Measurements from ENCODE around the gene TXNDC2.

The TXNDC2 gene

DNA sequence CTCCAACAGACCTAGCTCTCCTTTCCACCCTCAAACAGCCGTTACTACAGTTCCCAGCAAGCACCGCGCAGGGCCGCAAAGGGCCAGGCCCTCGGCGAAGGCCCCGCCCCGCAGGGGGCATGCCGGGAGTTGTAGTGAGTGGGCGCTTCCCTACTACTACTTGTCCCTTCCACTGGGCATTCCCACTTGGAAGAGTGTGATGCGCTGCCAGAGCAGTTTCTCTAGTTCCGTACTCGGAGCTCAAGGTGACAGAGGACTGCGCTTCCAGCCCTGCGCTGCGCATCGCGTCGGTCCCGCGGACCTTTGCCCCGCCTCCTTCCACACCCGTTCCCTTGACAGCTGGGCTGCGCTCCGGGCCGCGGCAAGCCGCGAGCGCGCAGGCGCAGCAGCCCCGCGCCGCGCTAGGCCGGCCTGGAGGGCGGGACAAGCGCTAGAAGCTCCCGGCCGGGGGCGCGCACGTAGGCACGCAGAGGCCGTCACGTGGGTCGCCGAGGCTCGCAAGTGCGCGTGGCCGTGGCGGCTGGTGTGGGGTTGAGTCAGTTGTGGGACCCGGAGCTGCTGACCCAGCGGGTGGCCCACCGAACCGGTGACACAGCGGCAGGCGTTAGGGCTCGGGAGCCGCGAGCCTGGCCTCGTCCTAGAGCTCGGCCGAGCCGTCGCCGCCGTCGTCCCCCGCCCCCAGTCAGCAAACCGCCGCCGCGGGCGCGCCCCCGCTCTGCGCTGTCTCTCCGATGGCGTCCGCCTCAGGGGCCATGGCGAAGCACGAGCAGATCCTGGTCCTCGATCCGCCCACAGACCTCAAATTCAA lies 28.0 kb downstream of the TXNDC2 start, which contains the start of gene VAPA:
VAPA (plus strand) TSS at position 491 of the 808 bp plus-strand sequence; CDS start at position 732, 241 bp downstream.
- DNase-seq (ENCODE audit: low read depth), result peak; percentile 84

DNA sequence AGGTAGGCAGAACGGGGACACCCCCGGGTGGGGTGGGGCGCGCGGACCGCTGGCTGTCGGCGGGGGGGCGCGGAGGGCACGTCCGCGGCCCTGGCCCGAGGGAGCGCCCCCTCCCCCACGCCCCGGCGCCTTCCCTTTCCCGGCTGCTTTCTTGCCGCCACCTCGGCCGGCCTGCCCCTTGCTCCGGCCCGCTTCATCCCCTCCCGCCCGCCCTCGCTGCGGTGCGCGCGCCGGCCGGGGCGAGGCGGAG lies 28.5 kb downstream of the TXNDC2 start:
- DNase-seq (ENCODE audit: low read depth), result no peak

GRCh38 chr18:9914584-9915290 lies 29.0 kb downstream of the TXNDC2 start:
- peak; percentile 49 for DNase-seq (ENCODE audit: low read depth)

DNA sequence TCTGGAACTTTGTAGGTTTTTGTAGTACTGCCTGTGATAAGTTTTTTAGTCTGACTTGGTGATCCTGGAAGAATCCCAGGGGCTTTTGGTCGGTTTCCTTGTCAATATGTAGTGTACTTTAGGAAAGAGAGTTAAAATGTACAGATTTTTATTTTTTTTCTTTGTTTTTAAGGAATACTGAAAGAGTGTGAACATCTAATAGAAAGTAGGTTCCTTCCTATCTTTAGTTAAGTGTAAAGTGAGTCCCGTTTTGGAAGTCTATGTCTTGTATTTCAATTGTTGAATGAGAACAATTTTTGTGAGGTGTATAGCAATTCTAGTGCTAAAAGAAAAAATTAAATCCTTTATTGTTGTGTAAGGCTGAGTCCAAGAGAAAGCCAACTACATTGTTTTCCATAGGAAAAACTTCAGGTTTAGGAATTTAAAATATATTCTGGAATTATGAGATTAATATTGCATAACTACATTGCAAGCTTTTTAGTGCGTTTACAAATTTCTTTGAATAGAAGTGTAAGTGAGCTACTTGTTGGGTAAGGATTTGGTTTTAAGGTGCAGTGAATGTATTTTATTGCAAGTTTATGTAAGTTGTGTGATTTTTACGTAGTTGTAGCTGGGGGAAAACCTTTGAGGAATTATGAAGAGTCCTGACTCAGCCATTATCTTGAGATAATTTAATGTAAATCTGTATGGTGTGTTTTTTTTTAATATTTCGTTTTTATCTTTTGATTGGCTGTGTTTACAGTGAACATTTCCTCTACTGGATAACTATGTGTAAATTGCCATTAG lies 29.7 kb downstream of the TXNDC2 start:
- DNase-seq (ENCODE audit: low read depth), result no peak

DNA sequence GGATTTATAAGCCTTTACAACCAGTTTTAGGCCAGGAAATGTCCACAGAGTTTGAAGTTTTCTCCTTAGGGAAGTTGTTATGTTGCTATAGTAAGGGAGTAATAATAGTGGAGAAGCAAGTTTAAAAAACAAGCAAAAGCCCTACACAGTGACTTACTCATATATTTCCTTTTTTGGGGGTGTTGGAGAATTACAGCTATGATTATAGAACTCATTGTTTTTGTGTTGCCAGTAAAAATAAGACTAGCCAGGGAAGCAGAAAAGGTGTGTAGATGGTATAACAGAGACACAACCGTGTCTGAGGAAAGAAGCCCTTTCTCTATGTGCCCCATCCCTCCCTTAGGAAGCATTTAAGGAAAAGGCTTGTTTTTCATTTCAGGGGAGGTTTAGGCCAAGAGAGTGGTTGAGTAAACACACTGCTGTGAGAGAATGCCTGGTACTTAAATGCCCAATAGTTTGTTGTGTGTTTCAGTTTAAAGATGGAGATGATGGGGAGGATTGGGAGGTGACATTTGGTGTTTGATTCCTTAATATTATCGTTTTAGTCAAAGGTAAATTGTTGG lies 30.4 kb downstream of the TXNDC2 start:
- no peak for DNase-seq (ENCODE audit: low read depth)

DNA sequence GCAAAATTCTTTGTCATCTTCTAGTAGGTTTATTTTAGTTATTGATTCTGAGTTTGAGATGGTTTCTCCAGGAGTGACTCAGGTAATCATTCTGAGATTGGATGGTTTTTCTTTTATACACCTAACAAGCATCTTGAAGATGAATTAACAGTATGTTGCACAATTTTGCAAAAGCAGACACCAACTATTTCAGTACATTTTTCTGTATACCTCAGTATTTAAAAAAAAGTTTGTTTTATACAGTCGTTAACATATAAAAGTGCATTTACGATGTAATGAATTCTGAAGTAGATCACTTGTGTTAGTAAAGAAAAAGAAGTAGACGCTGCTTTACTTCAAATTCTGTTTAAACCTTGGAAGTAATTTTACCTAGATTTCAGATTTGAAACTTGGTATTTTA lies 31.0 kb downstream of the TXNDC2 start:
- no peak for DNase-seq (ENCODE audit: low read depth)

- no peak for DNase-seq (ENCODE audit: low read depth)
Measured at GRCh38 chr18:9918016-9918680, 32.4 kb downstream of the TXNDC2 start.

GRCh38 chr18:9919564-9920232 lies 33.9 kb downstream of the TXNDC2 start:
- DNase-seq (ENCODE audit: low read depth), result no peak

- DNase-seq (ENCODE audit: low read depth), result no peak
Measured at GRCh38 chr18:9922592-9923311, 37.0 kb downstream of the TXNDC2 start.

DNA sequence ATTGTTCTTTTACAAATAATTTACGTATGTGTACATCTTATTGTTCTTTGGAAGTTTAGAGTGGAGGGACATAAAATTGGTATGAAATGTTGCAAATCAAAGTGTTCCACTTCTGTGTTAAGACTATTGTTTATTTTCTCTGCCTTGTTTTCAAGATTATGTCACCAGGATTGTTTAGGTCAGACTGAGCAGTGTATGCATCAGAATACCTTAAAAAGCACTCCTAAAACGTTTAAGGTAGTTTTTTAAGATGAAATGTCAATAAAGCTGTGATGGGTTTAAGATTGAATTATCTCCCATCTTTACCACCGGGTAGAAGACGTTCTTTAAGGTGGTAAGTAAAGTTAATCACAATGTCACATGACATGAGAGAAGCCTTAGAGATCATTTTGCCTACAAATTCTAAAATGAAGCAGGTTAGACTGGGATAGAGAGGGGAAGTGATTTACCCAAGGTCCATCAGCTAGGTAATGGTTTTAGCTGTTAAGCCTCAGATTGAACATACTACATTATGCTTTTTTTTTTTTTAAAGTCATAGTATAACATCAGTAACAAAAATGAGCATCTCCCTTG lies 38.7 kb downstream of the TXNDC2 start:
- no peak for DNase-seq (ENCODE audit: low read depth)

DNA sequence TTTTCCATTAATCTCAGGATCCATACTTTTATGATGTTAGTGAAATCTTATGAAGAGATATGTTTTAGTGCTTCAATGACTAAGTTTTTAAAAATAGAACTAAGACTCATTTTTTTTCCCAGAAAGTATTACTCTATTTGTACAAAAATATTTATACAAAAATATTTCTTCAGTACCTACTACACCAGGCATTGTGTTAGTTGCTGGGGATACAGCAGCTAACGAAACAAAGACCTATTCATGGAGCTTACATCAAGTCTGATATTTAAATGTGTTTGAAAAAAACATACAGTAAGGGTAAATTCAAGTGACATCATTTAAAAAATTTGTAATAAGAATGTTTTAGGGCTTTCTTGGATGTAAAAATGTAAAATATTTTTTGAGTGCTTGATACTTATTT lies 39.6 kb downstream of the TXNDC2 start:
- no peak for DNase-seq (ENCODE audit: low read depth)

DNA sequence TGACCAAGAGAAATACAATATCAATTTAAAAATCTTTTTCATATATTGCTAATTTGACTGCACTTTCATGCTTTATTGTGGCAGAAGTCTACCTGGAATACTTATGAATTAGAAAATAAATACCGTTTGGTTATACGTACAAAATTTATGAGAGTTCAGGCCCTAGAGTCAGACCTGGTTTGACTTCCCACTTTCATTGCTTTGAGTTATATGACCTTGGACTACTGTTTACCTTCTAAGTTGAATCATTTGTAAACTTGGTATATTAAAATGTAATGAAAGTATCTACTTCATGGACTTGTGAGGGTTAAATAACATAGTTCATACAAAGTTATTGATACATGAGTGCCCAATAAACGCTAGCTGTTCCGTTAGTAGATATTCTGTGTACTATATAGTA lies 40.0 kb downstream of the TXNDC2 start:
- no peak for DNase-seq (ENCODE audit: low read depth)

DNA sequence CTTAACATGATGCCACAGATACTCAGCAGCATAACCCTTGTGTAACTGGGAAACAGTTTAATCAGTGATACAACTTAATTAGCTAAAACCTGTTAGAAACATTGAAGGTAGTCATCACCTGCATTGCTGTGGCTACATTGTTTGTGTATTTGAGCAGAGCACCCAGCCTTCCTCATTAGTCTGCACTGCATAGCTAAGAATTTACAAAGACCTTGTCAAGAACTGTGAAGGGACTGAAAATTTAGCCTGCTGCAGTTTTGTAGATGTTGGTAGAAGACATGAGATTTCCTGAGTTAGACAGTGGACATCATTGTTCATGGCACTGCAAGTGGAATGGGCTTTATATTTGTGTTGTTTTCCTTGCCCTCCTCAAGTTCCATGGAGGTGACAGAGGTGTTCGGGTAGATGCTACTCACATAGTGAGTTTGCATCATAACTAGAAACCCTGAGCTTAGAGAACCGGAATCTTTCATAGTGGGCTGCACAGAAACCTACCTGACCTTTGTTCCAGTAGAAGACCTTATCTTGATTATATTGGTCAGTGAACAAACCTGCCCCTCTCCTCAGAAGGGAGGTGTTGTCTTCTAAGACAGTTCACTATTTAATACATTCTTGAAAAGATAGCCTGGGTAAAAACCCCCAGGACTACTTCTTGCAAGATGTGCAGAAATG lies 40.6 kb downstream of the TXNDC2 start:
- no peak for DNase-seq (ENCODE audit: low read depth)

- no peak for DNase-seq (ENCODE audit: low read depth)
Measured at GRCh38 chr18:9926977-9927376, 41.2 kb downstream of the TXNDC2 start.

DNA sequence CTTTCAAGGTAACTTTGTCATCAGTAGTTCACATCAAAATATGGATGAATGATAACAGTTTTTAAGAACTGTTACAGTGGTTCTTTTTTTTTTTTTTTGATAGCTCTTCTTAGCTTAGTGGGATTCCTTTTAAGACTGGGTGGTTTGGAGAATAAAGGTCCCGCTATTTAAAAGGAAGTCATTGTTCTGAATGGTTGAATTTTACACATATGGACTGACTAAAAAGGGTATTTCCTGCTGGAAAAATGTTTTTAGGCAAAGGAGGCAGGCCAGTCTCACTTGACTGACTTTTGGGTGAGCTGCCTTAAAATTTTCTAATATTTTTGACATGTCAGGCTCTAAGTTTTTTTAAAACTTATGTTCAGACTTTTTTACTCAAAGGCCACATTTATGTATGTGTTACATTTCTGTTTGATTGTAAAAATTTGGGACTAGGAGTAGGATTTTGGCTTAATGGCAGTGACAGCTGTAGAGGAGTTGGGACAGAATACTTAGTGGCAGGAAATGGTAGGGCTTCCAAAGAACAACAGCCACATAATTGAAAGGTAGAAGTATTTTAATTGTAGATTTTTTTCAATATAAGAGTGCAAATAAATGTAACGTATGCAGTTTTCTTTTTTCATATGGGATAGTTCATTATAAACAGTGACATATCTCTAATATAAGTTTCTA lies 41.8 kb downstream of the TXNDC2 start:
- no peak for DNase-seq (ENCODE audit: low read depth)

DNA sequence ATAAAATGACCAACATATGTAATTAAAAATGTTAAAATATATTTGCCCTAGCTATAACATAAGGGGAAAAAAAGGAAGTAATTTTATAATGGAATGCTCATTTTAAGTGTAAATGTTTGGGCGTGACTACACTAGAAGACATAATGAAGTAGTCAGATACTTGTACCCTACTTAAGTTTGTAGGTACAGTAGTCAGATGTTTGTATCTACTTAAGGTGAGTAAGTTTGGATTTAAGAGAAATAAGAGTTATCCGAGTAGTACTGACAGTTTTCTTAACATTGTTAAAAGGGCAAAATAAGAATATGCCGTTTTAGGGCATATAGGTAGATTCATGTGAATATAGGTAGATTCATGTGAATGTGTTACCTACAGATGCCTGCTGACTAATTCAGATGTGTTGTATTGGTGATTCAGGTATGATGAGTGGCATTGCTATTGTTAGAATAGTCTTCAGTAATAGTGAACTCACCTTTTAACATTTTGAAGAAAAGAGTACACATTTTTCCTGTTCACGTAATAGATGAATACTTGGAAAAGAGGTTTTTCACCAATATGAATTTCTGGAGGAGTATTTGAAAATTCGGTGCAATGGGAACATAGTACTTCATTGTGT lies 43.0 kb downstream of the TXNDC2 start:
- DNase-seq (ENCODE audit: low read depth), result no peak

DNA sequence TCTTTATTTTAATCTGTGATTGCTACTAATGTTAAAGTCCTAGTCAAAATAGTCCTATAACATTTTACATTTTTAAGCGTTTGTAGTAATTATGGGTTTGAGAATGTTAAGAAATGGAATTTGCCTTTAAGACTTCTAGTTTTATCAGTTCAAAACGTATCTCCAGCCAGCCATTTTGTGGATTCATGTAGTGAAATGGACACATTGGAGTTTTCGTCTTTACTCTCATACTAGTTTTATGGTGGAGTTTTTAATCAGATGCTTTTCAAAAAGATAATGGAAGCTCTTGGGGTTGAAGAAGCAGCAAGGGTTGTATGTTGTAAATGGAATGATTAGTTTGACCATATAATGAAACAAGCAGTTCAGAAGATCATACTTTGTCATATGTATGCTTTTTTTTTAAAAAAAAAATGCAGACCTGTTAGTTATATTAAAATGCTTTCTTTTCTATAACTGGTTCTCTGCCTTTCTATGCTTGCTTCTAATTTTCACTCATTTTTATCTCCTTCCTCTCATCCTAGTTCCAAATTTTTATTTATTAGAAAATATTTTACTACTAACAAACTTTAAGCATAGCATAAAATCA lies 44.6 kb downstream of the TXNDC2 start:
- DNase-seq (ENCODE audit: low read depth), result no peak

- DNase-seq (ENCODE audit: low read depth), result no peak
Measured at GRCh38 chr18:9931146-9931545, 45.4 kb downstream of the TXNDC2 start.

GRCh38 chr18:9931678-9932077 lies 45.9 kb downstream of the TXNDC2 start:
- no peak for DNase-seq (ENCODE audit: low read depth)
